GM12878 (cell line): Measurements from ENCODE around the gene SLC22A4. TPM values are rescaled to one million over a fixed set of nuclear protein-coding genes. Genes with fewer than 3 reads are reported as not detected.

Experiments used
- CUX1 ChIP-seq: IDR thresholded peaks from 2 replicates; pipeline ENCODE4 v1.6.1; 2012; ENCODE audit warnings: improper control_type of control experiment, low read depth, low read length; ENCODE audit not compliant: insufficient replicate concordance
- ETV6 ChIP-seq, 2 experiments: fragments of 450-650 bp in 1 of 2; IDR thresholded peaks in 1 of 2; conservative IDR thresholded peaks in 1 of 2; 2 replicates each; pipeline ENCODE4 v1.6.1; 2014; ENCODE audit warnings: antibody characterized with exemption in 1 of 2, borderline replicate concordance in 1 of 2, low read depth in 1 of 2, mild to moderate bottlenecking in 1 of 2, moderate library complexity in 1 of 2
- MEF2A ChIP-seq: IDR thresholded peaks from 2 replicates; pipeline ENCODE4 v1.6.1; 2011; ENCODE audit warnings: low read depth, mild to moderate bottlenecking, low read length, moderate library complexity; ENCODE audit not compliant: insufficient read depth
- PML ChIP-seq: IDR thresholded peaks from 2 replicates; pipeline ENCODE4 v1.6.1; 2012; ENCODE audit warnings: low read length, inconsistent platforms
- STAT3 ChIP-seq: IDR thresholded peaks from 2 replicates; pipeline ENCODE4 v1.6.1; 2011; ENCODE audit warnings: low read depth, low read length, improper control_type of control experiment
- WRNIP1 ChIP-seq: IDR thresholded peaks from 2 replicates; pipeline ENCODE4 v1.6.1; 2011; ENCODE audit warnings: low read depth, low read length, improper control_type of control experiment, borderline replicate concordance
- ZNF274 ChIP-seq: IDR thresholded peaks from one replicate; pipeline ENCODE4 v1.8.0; 2011; ENCODE audit not compliant: insufficient read length, insufficient read depth
- polyA plus RNA-seq, 11 experiments: library from polyadenylated mRNA; depleted of rRNA in 4 of 11; unstranded in 6 of 11; stranded (reverse) in 5 of 11; fragments of >200 nt; fragmentation: Nextera tagmentation in 4 of 11; fragmentation: Illumina TruSeq in 1 of 11; extraction: Ambion mirVana in 4 of 11; extraction: Trizol in 1 of 11; gene quantifications; 1 replicate in 1 of 11; 2 replicates in 10 of 11; pipeline versions ENCODE4 v1.2.1 to v1.2.3, GENCODE V29; 2011 to 2016; ENCODE audit warnings: inconsistent platforms in 2 of 11, missing spikeins in 2 of 11, low read depth in 1 of 11
- total RNA-seq, 4 experiments: library from RNA; depleted of rRNA in 3 of 4; stranded (reverse); fragments of >200 nt in 3 of 4; fragmentation: Illumina TruSeq in 1 of 4; extraction: Trizol in 1 of 4; gene quantifications; 2 replicates each; pipeline versions ENCODE4 v1.2.1 to v1.2.3, GENCODE V29; 2013 to 2021
- TF ChIP-seq, protein P1 (sequence below): fragments of 450-650 bp; IDR thresholded peaks from 2 replicates; pipeline ENCODE4 v1.6.1; 2017; ENCODE audit warnings: mild to moderate bottlenecking, low read depth, inconsistent platforms; ENCODE audit not compliant: poor library complexity, severe bottlenecking
- TF ChIP-seq, protein P2 (sequence below): fragments of 450-650 bp; IDR thresholded peaks from 2 replicates; pipeline ENCODE4 v1.6.1; 2017; ENCODE audit warnings: mild to moderate bottlenecking

The SLC22A4 gene
- total and polyA plus RNA-seq, 10 of the 15 experiments (the other 5 are each of a cell fraction or from before 2014, with no cell fraction given) = 0.04 to 0.61 (median 0.10) TPM; not detected in 2

- no peak for TF ChIP-seq CUX1
- TF ChIP-seq, protein P1, sequence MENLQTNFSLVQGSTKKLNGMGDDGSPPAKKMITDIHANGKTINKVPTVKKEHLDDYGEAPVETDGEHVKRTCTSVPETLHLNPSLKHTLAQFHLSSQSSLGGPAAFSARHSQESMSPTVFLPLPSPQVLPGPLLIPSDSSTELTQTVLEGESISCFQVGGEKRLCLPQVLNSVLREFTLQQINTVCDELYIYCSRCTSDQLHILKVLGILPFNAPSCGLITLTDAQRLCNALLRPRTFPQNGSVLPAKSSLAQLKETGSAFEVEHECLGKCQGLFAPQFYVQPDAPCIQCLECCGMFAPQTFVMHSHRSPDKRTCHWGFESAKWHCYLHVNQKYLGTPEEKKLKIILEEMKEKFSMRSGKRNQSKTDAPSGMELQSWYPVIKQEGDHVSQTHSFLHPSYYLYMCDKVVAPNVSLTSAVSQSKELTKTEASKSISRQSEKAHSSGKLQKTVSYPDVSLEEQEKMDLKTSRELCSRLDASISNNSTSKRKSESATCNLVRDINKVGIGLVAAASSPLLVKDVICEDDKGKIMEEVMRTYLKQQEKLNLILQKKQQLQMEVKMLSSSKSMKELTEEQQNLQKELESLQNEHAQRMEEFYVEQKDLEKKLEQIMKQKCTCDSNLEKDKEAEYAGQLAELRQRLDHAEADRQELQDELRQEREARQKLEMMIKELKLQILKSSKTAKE = no peak
- no peak for TF ChIP-seq STAT3
- TF ChIP-seq PML = no peak
- no peak for TF ChIP-seq MEF2A
- TF ChIP-seq ZNF274 = no peak
- TF ChIP-seq WRNIP1 = no peak
- TF ChIP-seq, protein P2, sequence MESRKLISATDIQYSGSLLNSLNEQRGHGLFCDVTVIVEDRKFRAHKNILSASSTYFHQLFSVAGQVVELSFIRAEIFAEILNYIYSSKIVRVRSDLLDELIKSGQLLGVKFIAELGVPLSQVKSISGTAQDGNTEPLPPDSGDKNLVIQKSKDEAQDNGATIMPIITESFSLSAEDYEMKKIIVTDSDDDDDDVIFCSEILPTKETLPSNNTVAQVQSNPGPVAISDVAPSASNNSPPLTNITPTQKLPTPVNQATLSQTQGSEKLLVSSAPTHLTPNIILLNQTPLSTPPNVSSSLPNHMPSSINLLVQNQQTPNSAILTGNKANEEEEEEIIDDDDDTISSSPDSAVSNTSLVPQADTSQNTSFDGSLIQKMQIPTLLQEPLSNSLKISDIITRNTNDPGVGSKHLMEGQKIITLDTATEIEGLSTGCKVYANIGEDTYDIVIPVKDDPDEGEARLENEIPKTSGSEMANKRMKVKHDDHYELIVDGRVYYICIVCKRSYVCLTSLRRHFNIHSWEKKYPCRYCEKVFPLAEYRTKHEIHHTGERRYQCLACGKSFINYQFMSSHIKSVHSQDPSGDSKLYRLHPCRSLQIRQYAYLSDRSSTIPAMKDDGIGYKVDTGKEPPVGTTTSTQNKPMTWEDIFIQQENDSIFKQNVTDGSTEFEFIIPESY = no peak
- no peak for TF ChIP-seq ETV6 (conservative IDR thresholded peaks at IDR 0.05 in 1 of 2, IDR thresholded peaks at IDR 0.05 in 1 of 2; ENCODE audit: borderline replicate concordance in 1 of 2, low read depth in 1 of 2)
- TF ChIP-seq, all 136 proteins: peak for 0
Measured at GRCh38 chr5:132376694-132377641, 82.8 kb downstream of the SLC22A4 start (continued).
